Measurements from ENCODE around the gene SLAMF9.
"Not testable (repeated sequence)": the region's sequence is repeated elsewhere in the genome, so short reads cannot be mapped to it uniquely, and the experiment has no call there.

The SLAMF9 gene

GRCh38 chr1:159920202-159920601 lies 33.8 kb downstream of the SLAMF9 start:
- DNase-seq = no peak

GRCh38 chr1:159919236-159919865 lies 34.7 kb downstream of the SLAMF9 start:
- no peak for DNase-seq

GRCh38 chr1:159918352-159919200 lies 35.5 kb downstream of the SLAMF9 start:
- DNase-seq = no peak

GRCh38 chr1:159917533-159918351 lies 36.3 kb downstream of the SLAMF9 start:
- DNase-seq = no peak

- DNase-seq = no peak
Measured at GRCh38 chr1:159916242-159917051, 37.6 kb downstream of the SLAMF9 start.

- no peak for DNase-seq
Measured at GRCh38 chr1:159915571-159916241, 38.3 kb downstream of the SLAMF9 start.

- no peak for DNase-seq
Measured at GRCh38 chr1:159914252-159915018, 39.6 kb downstream of the SLAMF9 start.

- no peak for DNase-seq
Measured at GRCh38 chr1:159913451-159914192, 40.4 kb downstream of the SLAMF9 start.

GRCh38 chr1:159911326-159912070 lies 42.5 kb downstream of the SLAMF9 start:
- no peak for DNase-seq

- DNase-seq = no peak
Measured at GRCh38 chr1:159908031-159908940, 45.8 kb downstream of the SLAMF9 start.

- DNase-seq = no peak
Measured at GRCh38 chr1:159906960-159907359, 47.1 kb downstream of the SLAMF9 start.

GRCh38 chr1:159904036-159904435 lies 50.0 kb downstream of the SLAMF9 start:
- not testable (repeated sequence) for DNase-seq

- DNase-seq = no peak
Measured at GRCh38 chr1:159902541-159902940, 51.5 kb downstream of the SLAMF9 start.

All from GOT3 (cell line).